GM12872 (cell line): Measurements from ENCODE around the gene ERCC6L.

ENCODE experiments used
- CTCF ChIP-seq: IDR thresholded peaks from 3 replicates; pipeline ENCODE4 v1.5.1; 2011; ENCODE audit warnings: low read depth, mild to moderate bottlenecking, low read length, moderate library complexity; ENCODE audit not compliant: insufficient read depth

The ERCC6L gene

DNA sequence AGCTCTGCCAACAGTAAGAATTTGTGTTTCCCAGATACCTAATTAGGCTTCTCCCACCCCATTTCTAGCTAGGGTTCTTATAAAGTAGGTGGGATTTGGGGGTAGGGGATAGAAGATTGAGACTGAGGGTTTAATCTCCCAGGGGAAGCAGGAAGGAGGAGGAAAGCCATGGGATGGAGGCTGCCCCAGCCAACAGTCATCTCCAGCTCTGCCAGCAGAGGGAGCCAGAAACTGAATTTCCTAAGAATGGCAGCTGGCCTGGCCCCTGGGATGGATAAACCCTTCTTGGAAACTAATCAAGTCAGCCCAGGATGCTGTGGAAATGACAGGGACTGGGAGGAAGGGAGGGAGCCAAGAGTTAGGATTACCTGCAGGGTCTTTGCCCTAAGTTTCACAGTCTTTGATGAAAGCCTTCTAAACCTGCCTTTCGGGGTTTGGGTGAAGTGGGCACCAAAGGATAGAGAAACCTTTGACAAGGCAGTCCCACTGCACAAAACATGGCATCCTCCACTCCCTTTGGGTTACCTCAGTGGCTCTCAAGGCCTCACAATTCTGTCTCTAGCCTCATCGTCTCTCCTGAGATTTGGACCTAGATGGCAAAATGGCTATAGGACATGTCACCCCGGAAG lies 6.7 kb upstream of the ERCC6L start:
- TF ChIP-seq CTCF, result peak; percentile 70

GRCh38 chrX:72243472-72243871 lies 4.6 kb upstream of the ERCC6L start:
- TF ChIP-seq CTCF, result no peak

DNA sequence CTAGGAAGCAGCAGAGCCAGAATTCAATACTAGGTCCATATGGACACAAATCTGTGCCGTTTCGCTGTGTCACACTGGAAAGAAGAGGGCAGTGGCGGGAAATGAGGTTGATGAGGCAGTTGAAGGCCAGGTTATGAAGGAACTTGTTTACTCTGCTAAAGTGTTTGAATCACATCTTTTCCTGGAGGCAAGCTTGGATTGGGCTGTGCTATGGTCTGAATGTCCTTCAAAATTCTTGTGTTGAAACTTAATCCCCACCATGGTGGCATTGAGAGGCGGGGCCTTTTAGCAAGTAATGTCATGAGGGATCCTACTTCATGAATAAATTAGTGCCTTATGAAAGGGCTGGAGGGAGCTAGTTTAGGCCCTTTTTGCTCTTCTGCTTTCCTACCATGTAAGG lies 2.1 kb upstream of the ERCC6L start:
- no peak for TF ChIP-seq CTCF

DNA sequence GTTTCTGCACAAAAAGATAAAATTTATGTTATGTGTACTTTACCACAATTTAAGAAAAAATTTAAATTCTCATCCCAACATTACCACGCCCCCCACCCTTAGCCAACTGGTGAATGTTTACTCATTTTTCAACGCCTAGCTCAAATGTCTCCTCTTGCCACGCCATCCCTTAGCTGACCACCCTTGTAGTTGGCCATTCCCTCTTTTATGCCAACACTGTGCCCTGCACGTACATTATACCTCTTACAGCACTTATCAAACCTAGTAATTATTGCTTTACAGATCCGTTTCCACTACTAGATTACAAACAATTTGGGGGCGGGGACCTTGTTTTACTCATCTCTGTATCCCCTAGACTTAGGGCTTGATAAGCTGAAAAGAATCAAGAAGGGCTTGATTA lies 644 bp downstream of the ERCC6L start:
- no peak for TF ChIP-seq CTCF

GRCh38 chrX:72236841-72237240 lies 2.0 kb downstream of the ERCC6L start:
- no peak for TF ChIP-seq CTCF

DNA sequence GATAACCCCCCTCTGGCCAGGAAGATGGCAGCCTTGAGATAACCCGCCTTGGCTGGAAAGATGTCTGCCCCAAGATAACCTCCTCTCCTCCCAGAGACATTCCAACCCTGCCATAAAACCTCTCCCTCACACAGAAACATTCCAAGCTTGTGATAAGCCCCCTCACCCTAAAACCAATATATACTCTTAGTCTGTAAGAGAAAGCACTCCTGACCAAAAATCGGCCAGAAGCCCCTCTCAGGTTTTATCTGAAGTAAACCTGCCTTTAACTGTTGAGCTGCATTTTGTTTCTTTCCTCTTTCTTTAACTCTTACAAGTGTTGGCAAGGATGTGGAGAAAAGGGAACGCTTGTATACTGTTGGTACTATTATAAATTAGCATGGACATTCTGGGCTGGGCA lies 8.5 kb downstream of the ERCC6L start:
- no peak for TF ChIP-seq CTCF

- no peak for TF ChIP-seq CTCF
These were observed 21.9 kb downstream of the ERCC6L start for GRCh38 chrX:72216973-72217372.
